Measurements from ENCODE around the gene SPRY1. TPM values are rescaled to one million over a fixed set of nuclear protein-coding genes. Genes with fewer than 3 reads are reported as not detected.

Gene SPRY1
- total RNA-seq, 4 donors from 2014 or later: 22.1 to 47.2 (median 33.7) TPM

DNA sequence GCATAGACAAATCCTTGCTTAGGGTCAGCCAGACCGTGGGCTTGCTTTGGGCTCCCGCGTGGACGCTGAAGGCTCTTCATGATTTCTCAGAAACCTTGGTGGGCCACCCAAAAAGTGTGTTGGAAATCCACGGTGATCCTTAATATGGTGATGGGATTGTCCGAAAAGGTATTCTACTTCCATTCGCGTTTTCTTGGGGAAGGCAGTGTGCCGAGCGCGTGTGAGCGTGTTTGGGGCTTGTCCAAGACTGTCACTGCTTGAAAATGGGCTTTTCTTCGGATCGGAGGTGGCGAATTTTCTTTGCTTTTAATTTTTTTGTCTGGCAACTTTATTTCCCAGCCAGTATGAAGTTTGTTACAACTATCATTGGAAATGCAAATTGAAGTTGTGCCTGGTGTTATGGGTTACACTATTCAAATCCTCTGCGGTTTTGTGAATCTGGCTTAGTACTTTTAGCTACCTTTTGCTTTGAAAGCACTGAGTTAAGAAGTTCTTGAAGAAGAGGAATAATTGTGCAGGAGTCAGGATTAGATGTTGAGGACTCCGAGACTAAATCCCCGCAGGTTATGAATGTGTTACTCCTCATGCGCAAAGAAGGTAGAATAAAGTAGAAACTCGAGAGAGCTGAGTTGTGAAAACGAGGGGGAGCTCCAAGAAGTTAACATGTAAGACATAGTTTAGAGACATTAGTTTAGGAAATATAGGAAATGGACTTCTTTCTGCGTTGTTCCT, 3.2 kb downstream of the SPRY1 start:
- no peaks in the 10 kb centered on the region for H3K27me3 ChIP-seq
- intact Hi-C loops (cut with DNase I; ENCODE audit: low total_unique reads): loop anchor here (10.0 kb wide), 3 partner anchors 255 to 715 kb away; no protein-coding TSS in a partner anchor
- peak overlapping the region; percentile 67 to 89 (median 75) for H3K4me3 ChIP-seq
- H3K9me3 ChIP-seq: no peaks in the 10 kb centered on the region
- peaks cover 0 to 33% (median 2%) of the 10 kb centered on the region in 4 donors for H3K4me1 ChIP-seq
- H3K27ac ChIP-seq: peak overlapping the region; percentile 91 to 95 (median 95)
- in situ Hi-C loops (cut with MboI; ENCODE audit: low pct_ligation_motif_present in 1 of 4, low pct_unique_long_range_greater_than_20kb in 1 of 4, low sequenced_read_pairs in 3 of 4): loop anchor here in 3 of 4 donors (10.0 to 25.0 kb wide), 4 partner anchors 255 to 863 kb away; no protein-coding TSS in a partner anchor
- 5 to 6% methylated on average over 20 to 22 of the region's 22 CpGs for WGBS, 2 donors (ENCODE audit: low coverage in 1 of 2)
- peaks cover 0 to 18% (median 3%) of the 10 kb centered on the region in 4 donors for H3K36me3 ChIP-seq
- DNase-seq: no peak
- no peak for TF ChIP-seq EP300 (IDR thresholded peaks at IDR 0.05; ENCODE audit: low read depth)

DNA sequence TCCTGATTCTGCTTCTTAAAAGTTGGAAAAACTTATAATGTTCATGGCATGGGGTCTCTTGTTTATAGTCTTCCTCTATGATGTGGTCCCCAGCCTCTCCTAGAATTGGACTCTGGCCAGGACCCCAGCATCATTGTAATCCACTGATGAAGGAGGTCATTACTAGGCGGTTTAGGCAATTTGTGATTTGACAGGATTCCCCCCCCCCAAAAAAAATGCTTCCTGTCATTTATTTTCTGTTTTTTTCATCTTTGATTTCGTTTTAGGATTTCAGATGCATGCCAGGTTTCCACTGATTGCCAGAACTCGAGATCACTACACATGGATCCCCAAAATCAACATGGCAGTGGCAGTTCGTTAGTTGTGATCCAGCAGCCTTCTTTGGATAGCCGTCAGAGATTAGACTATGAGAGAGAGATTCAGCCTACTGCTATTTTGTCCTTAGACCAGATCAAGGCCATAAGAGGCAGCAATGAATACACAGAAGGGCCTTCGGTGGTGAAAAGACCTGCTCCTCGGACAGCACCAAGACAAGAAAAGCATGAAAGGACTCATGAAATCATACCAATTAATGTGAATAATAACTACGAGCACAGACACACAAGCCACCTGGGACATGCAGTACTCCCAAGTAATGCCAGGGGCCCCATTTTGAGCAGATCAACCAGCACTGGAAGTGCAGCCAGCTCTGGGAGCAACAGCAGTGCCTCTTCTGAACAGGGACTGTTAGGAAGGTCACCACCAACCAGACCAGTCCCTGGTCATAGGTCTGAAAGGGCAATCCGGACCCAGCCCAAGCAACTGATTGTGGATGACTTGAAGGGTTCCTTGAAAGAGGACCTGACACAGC, 4.9 kb downstream of the SPRY1 start:
- Histone ChIP-seq H3K9me3 (no peaks in the 10 kb centered on the region), H3K4me1 (peaks cover 0 to 37% (median 2%) of the 10 kb centered on the region in 4 donors), H3K27ac (peak overlapping the region; percentile 39 to 95 (median 95)), H3K4me3 (peak overlapping the region in 2 of 4 donors; percentile 67 to 76), H3K27me3 (no peaks in the 10 kb centered on the region), H3K36me3 (peaks cover 0 to 18% (median 3%) of the 10 kb centered on the region in 4 donors)
- in situ Hi-C loops (cut with MboI; ENCODE audit: low pct_ligation_motif_present in 1 of 4, low pct_unique_long_range_greater_than_20kb in 1 of 4, low sequenced_read_pairs in 3 of 4): no loop called here
- intact Hi-C loops (cut with DNase I; ENCODE audit: low total_unique reads): no loop called here
- WGBS, 2 donors (ENCODE audit: low coverage in 1 of 2): 75 to 80% methylated on average over 2 to 9 of the region's 9 CpGs
- no peak for DNase-seq
- TF ChIP-seq EP300 (IDR thresholded peaks at IDR 0.05; ENCODE audit: low read depth) (no peak), POLR2AphosphoS5 (IDR thresholded peaks at IDR 0.05) (no peak), POLR2A (IDR thresholded peaks at IDR 0.05) (no peak)
- TF ChIP-seq, protein P1, sequence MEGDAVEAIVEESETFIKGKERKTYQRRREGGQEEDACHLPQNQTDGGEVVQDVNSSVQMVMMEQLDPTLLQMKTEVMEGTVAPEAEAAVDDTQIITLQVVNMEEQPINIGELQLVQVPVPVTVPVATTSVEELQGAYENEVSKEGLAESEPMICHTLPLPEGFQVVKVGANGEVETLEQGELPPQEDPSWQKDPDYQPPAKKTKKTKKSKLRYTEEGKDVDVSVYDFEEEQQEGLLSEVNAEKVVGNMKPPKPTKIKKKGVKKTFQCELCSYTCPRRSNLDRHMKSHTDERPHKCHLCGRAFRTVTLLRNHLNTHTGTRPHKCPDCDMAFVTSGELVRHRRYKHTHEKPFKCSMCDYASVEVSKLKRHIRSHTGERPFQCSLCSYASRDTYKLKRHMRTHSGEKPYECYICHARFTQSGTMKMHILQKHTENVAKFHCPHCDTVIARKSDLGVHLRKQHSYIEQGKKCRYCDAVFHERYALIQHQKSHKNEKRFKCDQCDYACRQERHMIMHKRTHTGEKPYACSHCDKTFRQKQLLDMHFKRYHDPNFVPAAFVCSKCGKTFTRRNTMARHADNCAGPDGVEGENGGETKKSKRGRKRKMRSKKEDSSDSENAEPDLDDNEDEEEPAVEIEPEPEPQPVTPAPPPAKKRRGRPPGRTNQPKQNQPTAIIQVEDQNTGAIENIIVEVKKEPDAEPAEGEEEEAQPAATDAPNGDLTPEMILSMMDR (IDR thresholded peaks at IDR 0.05): no peak

DNA sequence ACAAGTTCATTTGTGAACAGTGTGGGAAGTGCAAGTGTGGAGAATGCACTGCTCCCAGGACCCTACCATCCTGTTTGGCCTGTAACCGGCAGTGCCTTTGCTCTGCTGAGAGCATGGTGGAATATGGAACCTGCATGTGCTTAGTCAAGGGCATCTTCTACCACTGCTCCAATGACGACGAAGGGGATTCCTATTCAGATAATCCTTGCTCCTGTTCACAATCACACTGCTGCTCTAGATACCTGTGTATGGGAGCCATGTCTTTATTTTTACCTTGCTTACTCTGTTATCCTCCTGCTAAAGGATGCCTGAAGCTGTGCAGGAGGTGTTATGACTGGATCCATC, 5.5 kb downstream of the SPRY1 start:
- Histone ChIP-seq H3K27ac (peak overlapping the region; percentile 39 to 95 (median 95)), H3K4me3 (peak overlapping the region in 1 of 4 donors; percentile 67), H3K36me3 (peaks cover 0 to 18% (median 3%) of the 10 kb centered on the region in 4 donors), H3K4me1 (peaks cover 0 to 43% (median 2%) of the 10 kb centered on the region in 4 donors), H3K9me3 (no peaks in the 10 kb centered on the region), H3K27me3 (no peaks in the 10 kb centered on the region)
- 85 to 100% methylated on average over 2 to 3 of the region's 3 CpGs for WGBS, 2 donors (ENCODE audit: low coverage in 1 of 2)
- no peak for DNase-seq
- intact Hi-C loops (cut with DNase I; ENCODE audit: low total_unique reads): no loop called here
- in situ Hi-C loops (cut with MboI; ENCODE audit: low pct_ligation_motif_present in 1 of 4, low pct_unique_long_range_greater_than_20kb in 1 of 4, low sequenced_read_pairs in 3 of 4): no loop called here
- TF ChIP-seq, protein P1 (IDR thresholded peaks at IDR 0.05): no peak
- no peak for TF ChIP-seq POLR2A (IDR thresholded peaks at IDR 0.05)
- no peak for TF ChIP-seq POLR2AphosphoS5 (IDR thresholded peaks at IDR 0.05)
- TF ChIP-seq EP300 (IDR thresholded peaks at IDR 0.05; ENCODE audit: low read depth): no peak

DNA sequence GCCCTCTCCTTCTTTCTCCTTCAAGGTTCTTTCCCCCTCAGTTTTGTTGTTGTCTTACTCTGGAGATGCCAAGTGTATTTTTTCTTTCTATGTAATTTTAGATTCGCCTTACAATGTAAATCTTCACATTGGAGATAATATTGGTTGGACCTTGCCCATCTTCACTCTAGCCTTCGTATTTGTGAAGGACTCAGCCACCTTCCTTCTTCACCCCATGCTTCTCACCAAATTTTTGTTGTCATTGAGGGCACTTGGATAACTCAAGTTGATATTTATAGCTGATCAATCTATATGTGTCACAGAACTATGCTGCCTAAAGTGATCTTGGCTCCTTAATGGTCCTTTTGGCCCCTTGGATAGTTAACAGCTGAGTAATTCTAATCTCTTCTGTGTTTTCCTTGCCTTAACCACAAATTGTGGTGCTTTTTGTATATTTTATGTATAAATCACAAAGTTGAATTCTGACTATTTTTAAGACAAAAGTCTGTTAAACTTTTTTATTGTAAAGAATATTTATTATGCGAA, 6.5 kb downstream of the SPRY1 start:
- Histone ChIP-seq H3K4me3 (peak overlapping the region in 1 of 4 donors; percentile 8), H3K27ac (peak overlapping the region; percentile 39 to 95 (median 95)), H3K36me3 (peaks cover 0 to 18% (median 3%) of the 10 kb centered on the region in 4 donors), H3K4me1 (peaks cover 0 to 50% (median 2%) of the 10 kb centered on the region in 4 donors), H3K9me3 (no peaks in the 10 kb centered on the region), H3K27me3 (no peaks in the 10 kb centered on the region)
- WGBS, 2 donors (ENCODE audit: low coverage in 1 of 2): 66 to 75% methylated on average over 3 of the region's 3 CpGs
- in situ Hi-C loops (cut with MboI; ENCODE audit: low pct_ligation_motif_present in 1 of 4, low pct_unique_long_range_greater_than_20kb in 1 of 4, low sequenced_read_pairs in 3 of 4) (no loop called here), intact Hi-C loops (cut with DNase I; ENCODE audit: low total_unique reads) (no loop called here)
- no peak for DNase-seq
- TF ChIP-seq POLR2AphosphoS5 (IDR thresholded peaks at IDR 0.05) (no peak), EP300 (IDR thresholded peaks at IDR 0.05; ENCODE audit: low read depth) (no peak), POLR2A (IDR thresholded peaks at IDR 0.05) (no peak)
- TF ChIP-seq, protein P1 (IDR thresholded peaks at IDR 0.05): no peak
